Mucosa of descending colon (tissue), 3 donors: ENCODE data around the gene NUDT5. TPM values are rescaled to one million over a fixed set of nuclear protein-coding genes. Genes with fewer than 3 reads are reported as not detected.

Experiments used
- ATAC-seq: fragments of 200-7000 bp; cut with Tn5 transposase; one replicate; pipeline ENCODE4 v1.9.1; 2020; ENCODE audit warnings: mild to moderate bottlenecking, moderate library complexity
- DNase-seq, 3 donors: peaks; one replicate each; pipeline ENCODE4 v3.0.0-alpha.2; 2020
- H3K36me3 ChIP-seq: fragments of 200-600 bp; one replicate; pipeline ENCODE4 v1.8.0; 2021; ENCODE audit warnings: low read depth, mild to moderate bottlenecking
- H3K4me1 ChIP-seq: fragments of 200-600 bp; one replicate; pipeline ENCODE4 v1.8.0; 2021; ENCODE audit warnings: low read depth, mild to moderate bottlenecking
- H3K4me3 ChIP-seq: fragments of 200-600 bp; one replicate; pipeline ENCODE4 v1.8.0; 2021; ENCODE audit warnings: mild to moderate bottlenecking
- H3K9me3 ChIP-seq: fragments of 200-600 bp; one replicate; pipeline ENCODE4 v1.8.0; 2021; ENCODE audit warnings: mild to moderate bottlenecking
- CTCF ChIP-seq: fragments of 200-600 bp; IDR thresholded peaks from one replicate; pipeline ENCODE4 v1.8.0; 2022; ENCODE audit warnings: antibody characterized with exemption, mild to moderate bottlenecking
- intact Hi-C, 2 donors: fragments of 100-400 bp; cut with DNase I in 1 of 2; cut with micrococcal nuclease in 1 of 2; formaldehyde crosslinking; loops; one replicate each; pipeline versions ENCODE4 v1.11.0 to v1.11.1; 2022; cut with DNase I, micrococcal nuclease
- long read RNA-seq, 2 donors: library from polyadenylated mRNA; unstranded; transcript quantifications; one replicate each; pipeline ENCODE4 v2.0.0, GENCODE V29; 2019 to 2021
- total RNA-seq, 3 donors: library from RNA; stranded (reverse); fragmentation: NEBNext Ultra II Directional in 2 of 3; extraction: Animal tissue kit (Norgen Biotek cat#: 25700) in 2 of 3; gene quantifications; one replicate each; pipeline versions ENCODE4 v1.2.1 to v1.2.4, GENCODE V29; 2021 to 2023
- donor health status: DM: no; HTN: no; CAD: no; lungs with moderate emphysema.
- donor health status: DM: no; HTN: no; CAD: no.
- donor health status: DM: no; HTN: yes; CAD: no.

NUDT5 gene
- total RNA-seq, result 10 to 100 TPM; 32.0 to 44.7 (median 32.8) TPM
- long read RNA-seq, donor 1, partial matches to known transcripts, result 1 of 6 reads
- long read RNA-seq, donor 1, other reads (novel, unspliced or antisense), result 5 of 6 reads
- long read RNA-seq, donor 2, partial matches to known transcripts, result 1 of 12 reads
- long read RNA-seq, donor 2, other reads (novel, unspliced or antisense), result 11 of 12 reads

- ATAC-seq, result peak; percentile 98
- intact Hi-C loops, result no loop called here
- DNase-seq, result peak; percentile 89 to 92 (median 91)
- Histone ChIP-seq H3K4me3 (peak within 1 kb of the TSS; percentile 70), H3K9me3 (no peaks in the 10 kb centered on the region), H3K36me3 (no peaks in the 10 kb centered on the region), H3K4me1 (peaks cover 25% of the 10 kb centered on the region)
- TF ChIP-seq CTCF, result no peak
Observed at GRCh38 chr10:12195603-12196506, at the start of gene NUDT5, which contains the start of gene CDC123. Gene NUDT5, minus strand, starts transcription at chr10:12195891. Its CDS starts 9,600 bp downstream, at chr10:12186291. Gene CDC123, plus strand, starts transcription at chr10:12196188. Its CDS starts 58 bp downstream, at chr10:12196246.

- no peak overlapping the region for H3K4me3 ChIP-seq
- H3K9me3 ChIP-seq, result no peaks in the 10 kb centered on the region
- intact Hi-C loops, result no loop called here
- H3K4me1 ChIP-seq, result no peaks in the 10 kb centered on the region
- no peak for DNase-seq
- TF ChIP-seq CTCF, result no peak
- peak; percentile 72 for ATAC-seq
- H3K36me3 ChIP-seq, result no peaks in the 10 kb centered on the region
Observed at GRCh38 chr10:12243864-12244620, 48.4 kb upstream of the NUDT5 start.

- no peaks in the 10 kb centered on the region for H3K4me1 ChIP-seq
- intact Hi-C loops, result no loop called here
- DNase-seq (no peak), ATAC-seq (no peak)
- no peaks in the 10 kb centered on the region for H3K36me3 ChIP-seq
- H3K9me3 ChIP-seq, result no peaks in the 10 kb centered on the region
- no peak overlapping the region for H3K4me3 ChIP-seq
- TF ChIP-seq CTCF, result no peak
Observed at GRCh38 chr10:12241810-12242529, 46.3 kb upstream of the NUDT5 start.

GRCh38 chr10:12238821-12239220 is 43.1 kb upstream of the NUDT5 start:
- no peak for ATAC-seq
- intact Hi-C loops, result no loop called here
- DNase-seq, result no peak
- Histone ChIP-seq H3K4me3 (no peak overlapping the region), H3K36me3 (no peaks in the 10 kb centered on the region), H3K4me1 (no peaks in the 10 kb centered on the region), H3K9me3 (no peaks in the 10 kb centered on the region)
- no peak for TF ChIP-seq CTCF
